ENCODE results near the gene BPIFB4.

GRCh38 chr20:33053291-33054106 is 25.9 kb upstream of the BPIFB4 start, which contains the start of gene BPIFB3:
- TF ChIP-seq EZH2phosphoT487 (IDR thresholded peaks at IDR 0.05; ENCODE audit: low read depth, severe bottlenecking, unreplicated experiment) (no peak), CTCF (IDR thresholded peaks at IDR 0.05; ENCODE audit: poor library complexity) (no peak), EZH2 (IDR thresholded peaks at IDR 0.05; ENCODE audit: borderline replicate concordance) (no peak)

All from hepatocyte (in vitro differentiated cells).